Fibroblast of skin of left biceps (primary cell): ENCODE data around the gene ADAM12.

Experiments
- DNase-seq, 2 experiments: peaks; one replicate each; pipeline ENCODE4 v3.0.0-alpha.2; 2013; ENCODE audit warnings: low read depth in 2 of 2

The ADAM12 gene

DNA sequence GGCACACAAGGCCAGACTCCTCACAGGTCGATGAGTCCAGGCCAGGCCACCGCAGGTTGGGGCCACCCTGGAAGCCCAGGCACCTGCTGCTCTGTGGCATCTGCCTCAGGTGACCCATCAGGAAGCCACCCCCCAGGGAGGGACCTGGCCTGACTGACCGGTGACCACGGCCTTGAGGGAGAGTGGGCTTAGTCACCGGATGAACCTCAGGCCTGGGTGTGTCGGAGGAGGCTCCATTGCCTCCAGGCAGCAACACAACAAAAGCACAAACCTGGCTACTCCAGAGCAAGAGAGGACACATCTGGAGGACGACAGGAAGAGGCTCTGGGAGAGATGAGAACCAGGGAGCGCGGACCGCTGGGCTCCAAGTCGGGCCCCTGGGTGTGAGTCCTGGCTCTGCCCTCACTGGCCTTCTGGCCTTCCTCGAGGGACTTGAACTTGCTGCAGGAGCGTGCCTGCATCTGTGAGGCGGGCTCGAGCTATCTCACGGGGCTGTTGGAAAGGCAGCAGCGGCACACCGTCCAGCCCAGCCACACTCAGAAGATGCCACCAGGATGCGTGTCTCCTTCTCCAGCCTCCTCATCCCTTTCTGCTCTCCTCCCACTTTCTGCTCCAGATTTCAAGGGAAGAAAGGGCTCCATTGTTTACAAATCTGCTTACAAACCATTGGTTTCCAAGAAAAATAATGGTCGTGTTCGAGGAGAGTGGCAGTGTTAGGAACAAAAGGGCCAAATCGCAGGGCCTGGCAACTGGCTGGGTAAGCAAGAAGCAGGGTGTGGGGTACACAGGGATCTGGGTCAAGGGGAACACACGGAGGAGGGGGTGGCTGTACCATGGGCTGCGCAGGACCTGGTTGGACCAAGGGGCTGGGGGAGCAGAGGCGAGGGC is 152.9 kb downstream of the ADAM12 start:
- DNase-seq, result no peak

GRCh38 chr10:126234630-126235029 is 153.6 kb downstream of the ADAM12 start:
- no peak for DNase-seq

GRCh38 chr10:126233182-126234148 is 154.8 kb downstream of the ADAM12 start:
- DNase-seq, result no peak

- DNase-seq, result no peak
Measured at GRCh38 chr10:126230587-126230986, 157.7 kb downstream of the ADAM12 start.

GRCh38 chr10:126229686-126230085 is 158.6 kb downstream of the ADAM12 start:
- DNase-seq, result no peak

GRCh38 chr10:126227762-126228134 is 160.5 kb downstream of the ADAM12 start:
- DNase-seq, result no peak

- DNase-seq, result no peak
Measured at GRCh38 chr10:126226988-126227761, 161.1 kb downstream of the ADAM12 start.

- DNase-seq, result no peak
Measured at GRCh38 chr10:126226205-126226604, 162.1 kb downstream of the ADAM12 start.

DNA sequence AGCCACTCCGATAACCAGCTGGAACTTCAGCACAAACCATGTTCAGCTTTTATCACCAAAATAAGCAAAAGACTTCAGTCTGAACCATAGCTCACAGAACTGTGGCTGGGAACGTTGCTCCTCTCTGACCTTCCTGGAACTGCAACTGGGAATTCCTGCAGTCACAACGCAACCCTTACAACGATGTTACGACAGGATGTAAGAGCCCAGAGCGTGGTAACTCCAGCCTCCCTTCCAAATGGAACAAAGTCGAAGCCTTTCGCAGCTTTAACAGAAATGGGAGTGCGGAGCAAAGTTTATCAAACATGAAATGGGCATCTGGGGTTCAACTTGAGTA is 162.6 kb downstream of the ADAM12 start:
- no peak for DNase-seq

DNA sequence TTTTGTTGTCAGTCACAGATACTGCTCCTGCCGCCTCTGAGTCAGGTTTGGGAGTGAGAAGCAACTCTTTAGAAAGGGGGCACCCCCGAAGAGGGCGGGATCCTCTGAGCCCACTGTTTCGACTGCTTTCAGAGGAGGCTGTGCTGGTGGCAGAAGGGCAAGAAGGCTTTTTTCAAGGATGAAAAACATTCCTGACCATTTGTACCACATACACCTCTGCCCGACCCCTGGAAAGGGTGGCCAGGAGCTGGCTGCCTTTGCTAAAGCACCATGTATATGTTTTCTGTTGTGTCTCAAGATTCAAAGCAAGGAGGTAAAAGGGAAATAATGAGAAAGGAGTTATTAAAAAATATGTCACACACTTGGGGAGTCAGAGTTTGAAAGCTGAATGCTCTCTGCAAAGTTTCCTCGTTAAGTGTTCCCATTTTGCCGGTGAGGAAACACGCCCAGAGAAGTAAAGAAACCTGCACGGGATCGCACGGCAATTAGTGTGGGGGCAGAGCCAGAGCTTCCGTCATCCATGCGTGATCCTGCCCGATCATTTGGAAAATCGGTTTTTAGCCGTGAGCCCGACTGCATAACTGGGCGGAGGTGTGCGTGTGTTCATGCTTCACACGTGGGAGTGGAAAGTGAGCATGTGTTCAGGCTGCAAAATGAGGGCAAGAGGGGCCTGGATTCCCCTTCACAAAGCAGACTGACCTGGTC is 163.2 kb downstream of the ADAM12 start:
- no peak for DNase-seq

GRCh38 chr10:126223512-126224067 is 164.7 kb downstream of the ADAM12 start:
- no peak for DNase-seq

DNA sequence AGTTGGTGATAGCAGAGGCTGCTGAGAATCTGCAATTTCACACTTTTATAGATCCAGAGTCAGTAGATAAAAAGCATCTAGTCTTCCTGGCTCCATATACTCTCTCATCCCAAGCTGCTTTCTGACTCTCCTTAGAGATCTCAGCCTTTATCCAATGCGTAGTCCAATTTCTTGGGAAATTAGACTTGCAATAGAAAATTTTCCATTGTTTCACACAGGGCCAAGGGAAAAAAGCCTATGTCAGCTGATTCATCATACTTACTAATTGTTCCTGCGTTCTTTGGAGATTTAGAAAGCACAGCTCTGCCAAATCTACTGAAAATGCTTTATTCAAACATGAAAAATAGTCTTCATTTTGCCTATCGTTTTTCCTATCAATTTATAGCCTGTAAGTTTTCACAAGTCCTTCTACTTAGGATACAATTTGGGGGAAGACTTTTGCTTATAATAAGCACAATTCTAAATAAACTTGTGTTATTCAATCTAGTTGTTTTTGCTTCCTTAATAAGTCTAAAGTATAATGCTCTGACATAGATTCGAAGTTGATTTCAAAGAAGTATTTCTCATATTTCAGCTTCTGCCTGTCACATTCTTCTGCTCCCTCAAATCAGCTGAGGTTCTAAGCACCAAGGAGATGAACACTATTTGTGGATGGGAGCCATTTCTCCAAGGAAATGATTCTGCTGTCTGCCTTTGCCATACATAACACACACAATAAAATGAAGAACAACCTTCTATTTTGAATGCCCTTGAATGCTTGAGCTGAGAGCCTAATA is 165.4 kb downstream of the ADAM12 start:
- DNase-seq, result no peak

- DNase-seq, result no peak
Measured at GRCh38 chr10:126221874-126222273, 166.4 kb downstream of the ADAM12 start.

DNA sequence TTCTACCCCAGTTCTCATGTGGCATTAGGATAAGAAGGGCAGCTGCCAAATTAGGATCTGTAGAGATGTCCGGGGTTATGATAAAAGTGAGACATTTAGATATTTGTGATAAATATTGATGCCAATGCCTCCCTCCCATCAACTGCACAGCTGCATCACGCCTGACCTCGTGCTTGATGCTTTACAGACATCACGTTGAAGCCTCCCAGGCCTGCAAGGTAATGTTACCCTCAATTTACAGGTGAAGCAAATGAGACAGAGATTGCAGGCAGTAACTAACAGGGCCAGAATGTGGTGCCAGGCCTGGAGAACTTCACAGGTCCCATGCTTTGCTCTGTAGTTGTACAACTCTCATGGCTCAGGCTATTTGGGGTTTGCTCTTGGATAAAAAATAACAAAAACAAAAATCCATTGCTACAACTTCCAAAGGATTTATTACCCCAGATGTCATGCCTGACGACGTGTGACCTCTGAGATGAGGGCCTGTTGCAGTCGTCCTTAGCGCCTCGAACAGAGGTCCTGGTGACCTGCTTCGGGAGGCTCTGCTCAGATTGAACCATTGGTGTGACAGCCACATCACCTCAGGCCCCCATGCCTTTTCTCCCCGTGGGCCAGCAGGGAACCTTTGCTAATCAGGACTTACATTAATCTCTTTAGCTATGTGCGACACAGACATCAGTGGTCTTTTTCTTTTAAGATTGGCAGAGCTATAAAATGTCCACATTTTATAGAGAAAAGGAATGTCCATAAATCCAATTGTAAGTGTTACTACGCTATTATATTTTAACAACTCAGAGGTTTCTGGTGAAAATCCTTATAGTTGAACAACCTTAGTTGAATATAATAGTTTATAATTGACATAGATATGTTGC is 169.3 kb downstream of the ADAM12 start:
- DNase-seq, result no peak

- no peak for DNase-seq
Measured at GRCh38 chr10:126218174-126218573, 170.1 kb downstream of the ADAM12 start.

- no peak for DNase-seq
Measured at GRCh38 chr10:126216632-126216961, 171.7 kb downstream of the ADAM12 start.

DNA sequence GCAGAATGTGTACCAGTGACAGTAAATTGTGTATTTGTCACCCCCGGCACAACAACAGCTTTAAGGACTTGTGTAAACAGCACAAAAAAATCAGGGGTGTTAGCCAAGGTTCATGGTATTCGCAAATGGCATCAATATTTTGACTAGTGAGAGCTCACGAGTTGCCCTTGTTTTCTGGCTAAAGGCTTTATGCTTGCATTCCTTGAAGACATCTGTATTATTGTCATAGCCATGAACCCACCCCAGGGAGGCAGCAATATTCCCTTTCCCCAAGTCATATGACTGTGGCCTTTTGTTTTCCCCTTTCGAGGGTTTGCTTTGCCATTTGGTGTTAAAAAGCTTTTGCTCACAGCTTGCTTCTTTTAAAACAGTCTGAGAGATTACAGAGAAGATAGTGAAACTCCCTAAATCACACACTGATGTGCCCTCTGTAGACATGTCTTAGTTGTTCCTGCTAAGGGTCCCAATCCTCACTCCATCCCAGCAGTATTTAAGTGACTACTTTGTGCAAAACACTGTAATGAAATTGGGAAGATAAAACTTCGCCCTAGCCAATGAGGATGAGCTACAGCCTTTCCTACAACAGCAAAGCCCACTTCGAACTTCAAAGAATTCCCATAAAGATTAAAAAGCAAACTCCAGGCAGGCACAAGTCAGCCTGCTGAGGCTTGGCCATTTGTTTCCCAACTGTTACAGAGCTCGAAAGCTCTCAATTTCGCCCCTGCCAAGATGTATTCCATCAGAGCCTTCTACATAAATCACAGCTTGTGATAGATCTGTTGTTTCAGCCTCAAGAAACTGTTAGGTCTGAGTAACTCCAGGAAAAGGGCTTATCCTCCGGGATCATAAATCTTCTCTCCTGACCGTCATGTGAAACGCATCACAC is 172.3 kb downstream of the ADAM12 start:
- peak; percentile 93 to 95 for DNase-seq

- DNase-seq, result no peak
Measured at GRCh38 chr10:126214679-126215078, 173.6 kb downstream of the ADAM12 start.
